Hepatocyte (in vitro differentiated cells): ENCODE results near the gene SLC4A11. TPM values are rescaled to one million over a fixed set of nuclear protein-coding genes. Genes with fewer than 3 reads are reported as not detected.

ENCODE experiments used
- DNase-seq: peaks from one replicate; pipeline ENCODE4 v3.0.0-alpha.2; 2016; ENCODE audit warnings: low spot score
- H2AFZ ChIP-seq: fragments of 200-600 bp; sonication (generic); 2 replicates; pipeline ENCODE4 v1.6.0; 2016; ENCODE audit warnings: antibody characterized with exemption, mild to moderate bottlenecking
- H3K27ac ChIP-seq: fragments of 200-600 bp; sonication (generic); 2 replicates; pipeline ENCODE4 v1.5.1; 2016; ENCODE audit warnings: mild to moderate bottlenecking
- H3K27me3 ChIP-seq: fragments of 200-600 bp; sonication (generic); 2 replicates; pipeline ENCODE4 v1.6.1; 2016
- H3K36me3 ChIP-seq: fragments of 200-600 bp; sonication (generic); replicated peaks from 2 replicates; pipeline ENCODE4 v1.5.1; 2016; ENCODE audit warnings: low read depth; ENCODE audit not compliant: insufficient read depth
- H3K4me1 ChIP-seq: fragments of 200-600 bp; sonication (generic); 2 replicates; pipeline ENCODE4 v1.5.1; 2016; ENCODE audit warnings: mild to moderate bottlenecking, moderate library complexity; ENCODE audit not compliant: insufficient read depth
- H3K4me2 ChIP-seq: fragments of 200-600 bp; sonication (generic); 2 replicates; pipeline ENCODE4 v1.6.0; 2016
- H3K4me3 ChIP-seq: fragments of 200-600 bp; sonication (generic); 2 replicates; pipeline ENCODE4 v1.5.1; 2016; ENCODE audit warnings: mild to moderate bottlenecking
- H3K79me2 ChIP-seq: fragments of 200-600 bp; sonication (generic); 2 replicates; pipeline ENCODE4 v1.6.0; 2017; ENCODE audit warnings: mild to moderate bottlenecking
- H3K9me2 ChIP-seq: fragments of 200-600 bp; sonication (generic); replicated peaks from 2 replicates; pipeline ENCODE4 v1.6.0; 2017; ENCODE audit warnings: mild to moderate bottlenecking; ENCODE audit not compliant: insufficient read depth
- H3K9me3 ChIP-seq: fragments of 200-600 bp; sonication (generic); 2 replicates; pipeline ENCODE4 v1.5.1; 2016; ENCODE audit warnings: low read depth, mild to moderate bottlenecking
- H4K20me1 ChIP-seq: fragments of 200-600 bp; sonication (generic); 2 replicates; pipeline ENCODE4 v1.6.0; 2016; ENCODE audit warnings: mild to moderate bottlenecking; ENCODE audit not compliant: insufficient read depth, poor library complexity, severe bottlenecking
- CTCF ChIP-seq: fragments of 200-600 bp; sonication (generic); IDR thresholded peaks from 2 replicates; pipeline ENCODE4 v1.5.1; 2016; ENCODE audit warnings: antibody characterized with exemption, mild to moderate bottlenecking; ENCODE audit not compliant: poor library complexity
- EZH2 ChIP-seq: fragments of 200-600 bp; sonication (generic); IDR thresholded peaks from 2 replicates; pipeline ENCODE4 v1.6.1; 2016; ENCODE audit warnings: antibody characterized with exemption, mild to moderate bottlenecking, borderline replicate concordance
- EZH2phosphoT487 ChIP-seq: fragments of 200-600 bp; sonication (generic); IDR thresholded peaks from one replicate; pipeline ENCODE4 v1.6.1; 2018; ENCODE audit warnings: antibody characterized with exemption, mild to moderate bottlenecking, low read depth, moderate library complexity; ENCODE audit not compliant: unreplicated experiment, severe bottlenecking
- WGBS: methylation state at CpG from one replicate; pipeline ENCODE4 v1.1.6; 2016; ENCODE audit warnings: low lambda C conversion rate; ENCODE audit errors: missing lambda C conversion rate; 5-methylcytosine and 5-hydroxymethylcytosine counted together
- polyA plus RNA-seq: library from polyadenylated mRNA; unstranded; fragments of >200 nt; fragmentation: Nextera tagmentation; extraction: Ambion mirVana; gene quantifications from 2 replicates; pipeline ENCODE4 v1.2.1, GENCODE V29; 2016
- total RNA-seq: library from RNA; depleted of rRNA; stranded (reverse); fragments of >200 nt; gene quantifications from 2 replicates; pipeline ENCODE4 v1.2.3, GENCODE V29; 2014

The SLC4A11 gene
- total and polyA plus RNA-seq, 2 experiments from 2014 or later, result 0.37 to 1.3 TPM

- peaks cover 3% of the 10 kb centered on the region for H3K36me3 ChIP-seq
- H3K79me2 ChIP-seq, result no peaks in the 10 kb centered on the region
- no peak overlapping the region for H3K4me3 ChIP-seq
- no peaks in the 10 kb centered on the region for H3K4me1 ChIP-seq
- no peak overlapping the region for H3K4me2 ChIP-seq
- no peak for DNase-seq
- no peaks in the 10 kb centered on the region for H3K9me2 ChIP-seq
- TF ChIP-seq CTCF (no peak), EZH2 (no peak), EZH2phosphoT487 (no peak)
- H3K27me3 ChIP-seq, result no peaks in the 10 kb centered on the region
- H3K9me3 ChIP-seq, result no peaks in the 10 kb centered on the region
- H3K27ac ChIP-seq, result no peak overlapping the region
- no peak overlapping the region for H2AFZ ChIP-seq
- H4K20me1 ChIP-seq, result no peaks in the 10 kb centered on the region
Observed at GRCh38 chr20:3281437-3281836, 42.4 kb upstream of the SLC4A11 start.

- H3K36me3 ChIP-seq, result peaks cover 3% of the 10 kb centered on the region
- TF ChIP-seq CTCF, result no peak
- no peak for TF ChIP-seq EZH2phosphoT487
- TF ChIP-seq EZH2, result no peak
- WGBS, result 100% methylated on average over 1 of the region's 1 CpG
Observed at GRCh38 chr20:3279761-3280160, 40.8 kb upstream of the SLC4A11 start.

GRCh38 chr20:3277686-3278465 lies 38.9 kb upstream of the SLC4A11 start:
- Histone ChIP-seq H3K27ac (no peak overlapping the region), H3K9me3 (no peaks in the 10 kb centered on the region), H3K4me1 (no peaks in the 10 kb centered on the region), H3K27me3 (no peaks in the 10 kb centered on the region), H3K4me2 (no peak overlapping the region), H3K9me2 (no peaks in the 10 kb centered on the region), H2AFZ (no peak overlapping the region), H3K36me3 (peaks cover 3% of the 10 kb centered on the region), H3K79me2 (no peaks in the 10 kb centered on the region), H3K4me3 (no peak overlapping the region), H4K20me1 (no peaks in the 10 kb centered on the region)
- no peak for TF ChIP-seq EZH2
- TF ChIP-seq CTCF, result no peak
- TF ChIP-seq EZH2phosphoT487, result no peak
- 92% methylated on average over 7 of the region's 7 CpGs for WGBS
- DNase-seq, result no peak

More at GRCh38 chr20:3279761-3280160, 40.8 kb upstream of the SLC4A11 start:
- DNase-seq, result no peak
- Histone ChIP-seq H3K4me1 (no peaks in the 10 kb centered on the region), H3K4me3 (no peak overlapping the region), H4K20me1 (no peaks in the 10 kb centered on the region), H3K9me3 (no peaks in the 10 kb centered on the region), H3K79me2 (no peaks in the 10 kb centered on the region), H3K4me2 (no peak overlapping the region), H3K27me3 (no peaks in the 10 kb centered on the region), H3K27ac (no peak overlapping the region), H3K9me2 (no peaks in the 10 kb centered on the region), H2AFZ (no peak overlapping the region)

GRCh38 chr20:3276680-3277015 lies 37.7 kb upstream of the SLC4A11 start:
- no peak overlapping the region for H3K27ac ChIP-seq
- H3K36me3 ChIP-seq, result peaks cover 3% of the 10 kb centered on the region
- H3K27me3 ChIP-seq, result no peaks in the 10 kb centered on the region
- H3K4me2 ChIP-seq, result no peak overlapping the region
- peak; percentile 25 for DNase-seq
- 89% methylated on average over 1 of the region's 1 CpG for WGBS
- H2AFZ ChIP-seq, result no peak overlapping the region
- H3K4me1 ChIP-seq, result no peaks in the 10 kb centered on the region
- H3K9me2 ChIP-seq, result no peaks in the 10 kb centered on the region
- no peaks in the 10 kb centered on the region for H4K20me1 ChIP-seq
- H3K4me3 ChIP-seq, result no peak overlapping the region
- no peaks in the 10 kb centered on the region for H3K9me3 ChIP-seq
- TF ChIP-seq EZH2, result no peak
- peak; percentile 16 for TF ChIP-seq CTCF
- no peaks in the 10 kb centered on the region for H3K79me2 ChIP-seq
